Loucy (cell line): ENCODE results near the gene GIMAP6.
A peak's percentile ranks its signal among the peaks of the same experiment; 100 is the strongest.

Experiments
- H2AFZ ChIP-seq: fragments of 200-600 bp; sonication (generic); 2 replicates; pipeline ENCODE4 v1.6.0; 2016; ENCODE audit warnings: antibody characterized with exemption, mild to moderate bottlenecking, low read length, moderate library complexity
- H3F3A ChIP-seq: fragments of 200-600 bp; 2 replicates; pipeline ENCODE4 v1.6.0; 2016; ENCODE audit warnings: antibody characterized with exemption, low read depth, mild to moderate bottlenecking
- H3K27me3 ChIP-seq: fragments of 200-600 bp; sonication (generic); 2 replicates; pipeline ENCODE4 v1.6.1; 2014; ENCODE audit warnings: low read length, mild to moderate bottlenecking; ENCODE audit not compliant: insufficient read depth, poor library complexity, severe bottlenecking
- H3K36me3 ChIP-seq: fragments of 200-600 bp; sonication (generic); 2 replicates; pipeline ENCODE4 v1.6.1; 2016; ENCODE audit warnings: low read length; ENCODE audit not compliant: insufficient read depth
- H3K4me1 ChIP-seq: fragments of 200-600 bp; sonication (generic); 2 replicates; pipeline ENCODE4 v1.5.1; 2014; ENCODE audit warnings: low read length, mild to moderate bottlenecking; ENCODE audit not compliant: insufficient read depth, poor library complexity, severe bottlenecking
- H3K4me2 ChIP-seq: fragments of 200-600 bp; sonication (generic); 2 replicates; pipeline ENCODE4 v1.6.0; 2014; ENCODE audit warnings: antibody characterized with exemption, low read length, low read depth, mild to moderate bottlenecking; ENCODE audit not compliant: poor library complexity, severe bottlenecking
- H3K4me3 ChIP-seq: fragments of 200-600 bp; sonication (generic); 2 replicates; pipeline ENCODE4 v1.5.1; 2014; ENCODE audit warnings: low read length, mild to moderate bottlenecking, mixed read lengths; ENCODE audit not compliant: poor library complexity, severe bottlenecking
- H3K79me2 ChIP-seq: fragments of 200-600 bp; sonication (generic); 2 replicates; pipeline ENCODE4 v1.6.1; 2014; ENCODE audit warnings: low read length; ENCODE audit not compliant: insufficient read depth
- H3K9ac ChIP-seq: fragments of 200-600 bp; sonication (generic); 2 replicates; pipeline ENCODE4 v1.6.0; 2014; ENCODE audit warnings: mild to moderate bottlenecking, low read depth, low read length, moderate library complexity; ENCODE audit not compliant: poor library complexity, severe bottlenecking
- H3K9me2 ChIP-seq: fragments of 200-600 bp; sonication (generic); replicated peaks from 2 replicates; pipeline ENCODE4 v1.6.1; 2016; ENCODE audit warnings: low read depth, low read length, mixed read lengths
- H3K9me3 ChIP-seq: fragments of 200-600 bp; sonication (generic); 2 replicates; pipeline ENCODE4 v1.6.1; 2014; ENCODE audit warnings: mild to moderate bottlenecking, antibody characterized with exemption, low read length, low read depth; ENCODE audit not compliant: insufficient read depth
- H4K20me1 ChIP-seq: fragments of 200-600 bp; sonication (generic); 2 replicates; pipeline ENCODE4 v1.6.0; 2014; ENCODE audit warnings: antibody characterized with exemption, low read length, mild to moderate bottlenecking; ENCODE audit not compliant: insufficient read depth, poor library complexity, severe bottlenecking
- CTCF ChIP-seq: fragments of 200-600 bp; sonication (generic); conservative IDR thresholded peaks from 2 replicates; pipeline ENCODE4 v1.5.1; 2014; ENCODE audit warnings: mild to moderate bottlenecking, antibody characterized with exemption, low read length
- EZH2phosphoT487 ChIP-seq: fragments of 200-600 bp; IDR thresholded peaks from 2 replicates; pipeline ENCODE4 v1.6.1; 2018; ENCODE audit warnings: antibody characterized with exemption, mild to moderate bottlenecking, moderate library complexity, borderline replicate concordance

The GIMAP6 gene

GRCh38 chr7:150666412-150666811 lies 34.2 kb upstream of the GIMAP6 start:
- Histone ChIP-seq H3K4me2 (peak overlapping the region; percentile 65), H3K9me2 (no peaks in the 10 kb centered on the region), H3K4me3 (peak overlapping the region; percentile 19), H3K79me2 (no peaks in the 10 kb centered on the region), H3K9ac (peak overlapping the region; percentile 65), H3K27me3 (no peaks in the 10 kb centered on the region), H3K9me3 (no peaks in the 10 kb centered on the region), H3K36me3 (no peaks in the 10 kb centered on the region), H3F3A (peaks cover 31% of the 10 kb centered on the region), H3K4me1 (peaks cover 96% of the 10 kb centered on the region), H2AFZ (0 out of 2 replicates have a peak overlapping the region, but pooled peaks have one; percentile 0), H4K20me1 (no peaks in the 10 kb centered on the region)
- no peak for TF ChIP-seq CTCF
- TF ChIP-seq EZH2phosphoT487: no peak

- peaks cover 96% of the 10 kb centered on the region for H3K4me1 ChIP-seq
- no peak overlapping the region for H3K4me2 ChIP-seq
- H3K9me3 ChIP-seq: no peaks in the 10 kb centered on the region
- no peaks in the 10 kb centered on the region for H3K79me2 ChIP-seq
- no peaks in the 10 kb centered on the region for H3K27me3 ChIP-seq
- H3K4me3 ChIP-seq: no peak overlapping the region
- H3F3A ChIP-seq: peaks cover 31% of the 10 kb centered on the region
- H3K9ac ChIP-seq: peak overlapping the region; percentile 65
- H2AFZ ChIP-seq: 0 out of 2 replicates have a peak overlapping the region, but pooled peaks have one; percentile 0
- no peaks in the 10 kb centered on the region for H3K36me3 ChIP-seq
- H3K9me2 ChIP-seq: no peaks in the 10 kb centered on the region
- no peak for TF ChIP-seq CTCF
- no peak for TF ChIP-seq EZH2phosphoT487
- H4K20me1 ChIP-seq: no peaks in the 10 kb centered on the region
Measured at GRCh38 chr7:150665896-150666295, 33.7 kb upstream of the GIMAP6 start.

DNA sequence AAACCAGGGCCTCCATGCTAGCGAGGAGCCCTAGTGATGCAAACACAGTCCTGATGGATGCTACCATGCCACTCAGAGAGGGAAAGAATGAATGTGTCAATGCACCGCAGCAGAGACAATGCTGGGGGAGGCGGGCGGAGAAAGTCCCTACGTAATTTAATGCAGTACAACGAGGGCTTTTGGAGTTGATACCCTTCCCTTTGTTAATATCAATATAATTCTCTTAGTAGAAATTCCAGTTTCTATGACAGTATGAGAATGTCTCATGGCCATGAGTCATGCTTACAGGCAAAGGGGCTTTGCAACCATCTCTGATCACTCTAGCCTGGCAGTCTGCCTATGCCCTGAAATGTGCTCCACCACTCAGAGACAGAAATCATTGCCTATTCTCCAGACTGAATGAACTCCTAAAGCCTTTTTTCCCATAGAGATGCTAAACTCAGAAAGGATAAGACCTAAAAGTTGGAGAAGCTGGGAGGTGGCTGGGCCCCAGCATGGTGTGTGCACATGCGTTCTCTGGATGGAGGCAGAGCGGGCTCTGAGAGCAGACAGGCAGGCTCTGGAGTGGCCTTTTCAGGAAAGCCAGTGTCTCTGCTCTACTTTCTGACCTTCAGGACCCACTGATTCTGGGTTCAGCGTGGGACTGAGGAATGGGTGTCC lies 33.0 kb upstream of the GIMAP6 start:
- TF ChIP-seq EZH2phosphoT487: no peak
- TF ChIP-seq CTCF: no peak
- no peaks in the 10 kb centered on the region for H4K20me1 ChIP-seq
- no peak overlapping the region for H3K4me3 ChIP-seq

More for the DNA sequence above, 33.0 kb upstream of the GIMAP6 start:
- peak overlapping the region; percentile 65 for H3K9ac ChIP-seq
- H3K27me3 ChIP-seq: no peaks in the 10 kb centered on the region
- no peaks in the 10 kb centered on the region for H3K9me2 ChIP-seq
- H3K9me3 ChIP-seq: no peaks in the 10 kb centered on the region
- H3K4me2 ChIP-seq: peak overlapping the region; percentile 55
- H2AFZ ChIP-seq: no peak overlapping the region
- no peaks in the 10 kb centered on the region for H3K79me2 ChIP-seq
- H3K4me1 ChIP-seq: peaks cover 91% of the 10 kb centered on the region
- H3K36me3 ChIP-seq: no peaks in the 10 kb centered on the region
- peaks cover 31% of the 10 kb centered on the region for H3F3A ChIP-seq
